Uterus (tissue), 2 donors: ENCODE results near the gene ZNF236.

Source experiments
- POLR2A ChIP-seq, 2 donors: fragments of 450-650 bp; IDR thresholded peaks; one replicate each; pipeline ENCODE4 v1.6.1; 2016; ENCODE audit warnings: antibody characterized with exemption in 2 of 2, mild to moderate bottlenecking in 1 of 2, moderate library complexity in 1 of 2
- TF ChIP-seq, protein P1 (sequence below), 4 experiments: fragments of 200-600 bp in 2 of 4; fragments of 450-650 bp in 2 of 4; sonication (generic) in 2 of 4; IDR thresholded peaks; one replicate each; pipeline ENCODE4 v1.5.1; 2016 to 2019; ENCODE audit warnings: antibody characterized with exemption in 4 of 4, mild to moderate bottlenecking in 2 of 4, moderate library complexity in 1 of 4

DNA sequence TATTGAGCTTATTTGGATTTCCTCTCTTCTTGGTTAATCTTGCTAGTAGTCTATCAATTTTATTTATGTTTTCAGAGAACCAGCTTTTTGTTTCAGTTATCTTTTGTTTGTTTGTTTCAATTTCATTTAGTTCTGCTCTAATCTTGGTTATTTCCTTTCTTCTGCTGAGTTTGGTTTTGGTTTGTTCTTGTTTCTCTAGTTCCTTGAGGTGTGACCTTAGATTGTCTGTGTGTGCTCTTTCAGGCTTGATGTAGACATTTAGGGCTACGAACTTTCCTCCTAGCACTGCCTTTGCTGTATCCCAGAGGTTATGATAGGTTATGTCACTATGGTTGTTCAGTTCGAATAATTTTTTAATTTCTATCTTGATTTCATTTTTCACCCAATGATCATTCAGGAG, 141.6 kb downstream of the ZNF236 start:
- TF ChIP-seq, protein P1, sequence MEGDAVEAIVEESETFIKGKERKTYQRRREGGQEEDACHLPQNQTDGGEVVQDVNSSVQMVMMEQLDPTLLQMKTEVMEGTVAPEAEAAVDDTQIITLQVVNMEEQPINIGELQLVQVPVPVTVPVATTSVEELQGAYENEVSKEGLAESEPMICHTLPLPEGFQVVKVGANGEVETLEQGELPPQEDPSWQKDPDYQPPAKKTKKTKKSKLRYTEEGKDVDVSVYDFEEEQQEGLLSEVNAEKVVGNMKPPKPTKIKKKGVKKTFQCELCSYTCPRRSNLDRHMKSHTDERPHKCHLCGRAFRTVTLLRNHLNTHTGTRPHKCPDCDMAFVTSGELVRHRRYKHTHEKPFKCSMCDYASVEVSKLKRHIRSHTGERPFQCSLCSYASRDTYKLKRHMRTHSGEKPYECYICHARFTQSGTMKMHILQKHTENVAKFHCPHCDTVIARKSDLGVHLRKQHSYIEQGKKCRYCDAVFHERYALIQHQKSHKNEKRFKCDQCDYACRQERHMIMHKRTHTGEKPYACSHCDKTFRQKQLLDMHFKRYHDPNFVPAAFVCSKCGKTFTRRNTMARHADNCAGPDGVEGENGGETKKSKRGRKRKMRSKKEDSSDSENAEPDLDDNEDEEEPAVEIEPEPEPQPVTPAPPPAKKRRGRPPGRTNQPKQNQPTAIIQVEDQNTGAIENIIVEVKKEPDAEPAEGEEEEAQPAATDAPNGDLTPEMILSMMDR (IDR thresholded peaks at IDR 0.05) = no peak
- no peak for TF ChIP-seq POLR2A (IDR thresholded peaks at IDR 0.05)
